GM18505 (cell line): ENCODE results near the gene IRAK1BP1.
"Not testable (repeated sequence)": the region's sequence is repeated elsewhere in the genome, so short reads cannot be mapped to it uniquely, and the experiment has no call there.

Experiments
- ATAC-seq: cut with Tn5 transposase; IDR thresholded peaks from one replicate; pipeline ENCODE4 v1.9.1; 2021; ENCODE audit not compliant: unreplicated experiment
- POLR2A ChIP-seq: IDR thresholded peaks from 4 replicates; pipeline ENCODE4 v1.6.1; 2011; ENCODE audit warnings: borderline replicate concordance; ENCODE audit not compliant: insufficient read depth, insufficient read length; ENCODE audit errors: extremely low read depth

The IRAK1BP1 gene

GRCh38 chr6:78911218-78911940 is 44.0 kb downstream of the IRAK1BP1 start:
- no peak for TF ChIP-seq POLR2A
- no peak for ATAC-seq

- TF ChIP-seq POLR2A: no peak
- no peak for ATAC-seq
Measured at GRCh38 chr6:78916411-78916810, 49.1 kb downstream of the IRAK1BP1 start.

GRCh38 chr6:78917788-78918187 is 50.4 kb downstream of the IRAK1BP1 start:
- TF ChIP-seq POLR2A: no peak
- ATAC-seq: no peak

- not testable (repeated sequence) for ATAC-seq
Measured at GRCh38 chr6:78921168-78921567, 53.8 kb downstream of the IRAK1BP1 start.

- TF ChIP-seq POLR2A: no peak
- no peak for ATAC-seq
Measured at GRCh38 chr6:78925317-78925716, 58.0 kb downstream of the IRAK1BP1 start.

- no peak for ATAC-seq
- TF ChIP-seq POLR2A: no peak
Measured at GRCh38 chr6:78935553-78935952, 68.2 kb downstream of the IRAK1BP1 start.

- TF ChIP-seq POLR2A: no peak
- ATAC-seq: no peak
Measured at GRCh38 chr6:78936515-78936914, 69.2 kb downstream of the IRAK1BP1 start.

- no peak for TF ChIP-seq POLR2A
- ATAC-seq: no peak
Measured at GRCh38 chr6:78942446-78942845, 75.1 kb downstream of the IRAK1BP1 start.

GRCh38 chr6:78947529-78947928 is 80.2 kb downstream of the IRAK1BP1 start:
- TF ChIP-seq POLR2A: no peak

GRCh38 chr6:78947962-78948361 is 80.6 kb downstream of the IRAK1BP1 start:
- TF ChIP-seq POLR2A: no peak
- ATAC-seq: no peak

More at GRCh38 chr6:78947529-78947928, 80.2 kb downstream of the IRAK1BP1 start:
- ATAC-seq: no peak

- ATAC-seq: no peak
- no peak for TF ChIP-seq POLR2A
Measured at GRCh38 chr6:78948785-78949184, 81.4 kb downstream of the IRAK1BP1 start.

- no peak for TF ChIP-seq POLR2A
- ATAC-seq: no peak
Measured at GRCh38 chr6:78952362-78952761, 85.0 kb downstream of the IRAK1BP1 start.
